HG03066 (cell line): ENCODE results near the gene ABCF1.
"Not testable (repeated sequence)": the region's sequence is repeated elsewhere in the genome, so short reads cannot be mapped to it uniquely, and the experiment has no call there.

Experiments
- ATAC-seq: cut with Tn5 transposase; IDR thresholded peaks from one replicate; pipeline ENCODE4 v1.9.1; 2021; ENCODE audit warnings: low read depth; ENCODE audit not compliant: unreplicated experiment

The ABCF1 gene

GRCh38 chr6:30556906-30557682 is 14.1 kb upstream of the ABCF1 start, which contains the start of gene PRR3:
PRR3 (plus strand) TSS chr6:30557295; CDS start chr6:30557345, 50 bp downstream.
- ATAC-seq = peak; percentile 59

GRCh38 chr6:30557683-30557981 is 13.6 kb upstream of the ABCF1 start:
- ATAC-seq = no peak

GRCh38 chr6:30560930-30561329 is 10.3 kb upstream of the ABCF1 start:
- ATAC-seq = no peak

GRCh38 chr6:30562470-30563425 is 8.5 kb upstream of the ABCF1 start:
- ATAC-seq = no peak

- no peak for ATAC-seq
Observed at GRCh38 chr6:30564114-30564513, 7.1 kb upstream of the ABCF1 start.

GRCh38 chr6:30565772-30566171 is 5.5 kb upstream of the ABCF1 start:
- no peak for ATAC-seq

GRCh38 chr6:30568245-30568644 is 3.0 kb upstream of the ABCF1 start:
- no peak for ATAC-seq

- no peak for ATAC-seq
Observed at GRCh38 chr6:30570263-30570662, 979 bp upstream of the ABCF1 start.

GRCh38 chr6:30570740-30571074 is 535 bp upstream of the ABCF1 start:
- ATAC-seq = peak; percentile 6

- ATAC-seq = peak; percentile 6
Observed at GRCh38 chr6:30571762-30572082, 480 bp downstream of the ABCF1 start.

- no peak for ATAC-seq
Observed at GRCh38 chr6:30572148-30572547, 906 bp downstream of the ABCF1 start.

GRCh38 chr6:30573113-30573512 is 1.9 kb downstream of the ABCF1 start:
- no peak for ATAC-seq

GRCh38 chr6:30578051-30578450 is 6.8 kb downstream of the ABCF1 start:
- ATAC-seq = no peak

- ATAC-seq = no peak
Observed at GRCh38 chr6:30583921-30584320, 12.7 kb downstream of the ABCF1 start.

- no peak for ATAC-seq
Observed at GRCh38 chr6:30589754-30590358, 18.6 kb downstream of the ABCF1 start.

- no peak for ATAC-seq
Observed at GRCh38 chr6:30590509-30590908, 19.3 kb downstream of the ABCF1 start.

GRCh38 chr6:30591008-30591407 is 19.8 kb downstream of the ABCF1 start:
- no peak for ATAC-seq

- ATAC-seq = no peak
Observed at GRCh38 chr6:30592287-30592686, 21.0 kb downstream of the ABCF1 start.

- ATAC-seq = not testable (repeated sequence)
Observed at GRCh38 chr6:30597315-30598144, 26.3 kb downstream of the ABCF1 start.

GRCh38 chr6:30598912-30599624 is 27.8 kb downstream of the ABCF1 start:
- no peak for ATAC-seq
